ENCODE measurements around the gene MMP27. TPM values are rescaled to one million over a fixed set of nuclear protein-coding genes. Genes with fewer than 3 reads are reported as not detected.

Gene MMP27
- total RNA-seq, 2 donors from 2014 or later: not detected

- Histone ChIP-seq H3K4me1 (ENCODE audit: control insufficient read depth in 1 of 2, low read depth in 2 of 2) (no peaks in the 10 kb centered on the region), H3K27me3 (replicated peaks; ENCODE audit: insufficient read depth) (no peaks in the 10 kb centered on the region), H3K36me3 (no peaks in the 10 kb centered on the region), H3K9me3 (no peaks in the 10 kb centered on the region), H3K4me3 (no peak within 1 kb of the TSS), H3K27ac (no peak within 1 kb of the TSS)
- ATAC-seq (ENCODE audit: insufficient number of reproducible peaks, low FRiP score, low read depth) (no peak), DNase-seq (ENCODE audit: low spot score) (no peak)
- TF ChIP-seq CTCF (IDR thresholded peaks at IDR 0.05): no peak
Observed at GRCh38 chr11:102724904-102725500, 19.4 kb upstream of the MMP27 start, which contains the start of gene MMP8. Gene MMP8 (minus strand): TSS chr11:102724954. CDS start chr11:102724855, 99 bp downstream.

- no peak for TF ChIP-seq CTCF (IDR thresholded peaks at IDR 0.05)
- DNase-seq (ENCODE audit: low spot score) (no peak), ATAC-seq (ENCODE audit: insufficient number of reproducible peaks, low FRiP score, low read depth) (no peak)
- Histone ChIP-seq H3K27me3 (replicated peaks; ENCODE audit: insufficient read depth) (no peaks in the 10 kb centered on the region), H3K9me3 (no peaks in the 10 kb centered on the region), H3K27ac (no peak overlapping the region), H3K36me3 (no peaks in the 10 kb centered on the region), H3K4me3 (no peak overlapping the region), H3K4me1 (ENCODE audit: control insufficient read depth in 1 of 2, low read depth in 2 of 2) (no peaks in the 10 kb centered on the region)
Observed at GRCh38 chr11:102722821-102723220, 17.3 kb upstream of the MMP27 start.

- no peak for ATAC-seq (ENCODE audit: insufficient number of reproducible peaks, low FRiP score, low read depth)
- H3K27me3 ChIP-seq (replicated peaks; ENCODE audit: insufficient read depth): no peaks in the 10 kb centered on the region
- no peak for DNase-seq (ENCODE audit: low spot score)
- no peak overlapping the region for H3K4me3 ChIP-seq
- H3K4me1 ChIP-seq (ENCODE audit: control insufficient read depth in 1 of 2, low read depth in 2 of 2): no peaks in the 10 kb centered on the region
- no peaks in the 10 kb centered on the region for H3K36me3 ChIP-seq
- no peaks in the 10 kb centered on the region for H3K9me3 ChIP-seq
- no peak overlapping the region for H3K27ac ChIP-seq
- TF ChIP-seq CTCF (IDR thresholded peaks at IDR 0.05): no peak
Observed at GRCh38 chr11:102719620-102720277, 14.2 kb upstream of the MMP27 start.

- no peaks in the 10 kb centered on the region for H3K36me3 ChIP-seq
- no peaks in the 10 kb centered on the region for H3K27me3 ChIP-seq (replicated peaks; ENCODE audit: insufficient read depth)
- DNase-seq (ENCODE audit: low spot score): no peak
- TF ChIP-seq CTCF (IDR thresholded peaks at IDR 0.05): no peak
- H3K4me3 ChIP-seq: no peak overlapping the region
- H3K4me1 ChIP-seq (ENCODE audit: control insufficient read depth in 1 of 2, low read depth in 2 of 2): no peaks in the 10 kb centered on the region
- ATAC-seq (ENCODE audit: insufficient number of reproducible peaks, low FRiP score, low read depth): no peak
- no peaks in the 10 kb centered on the region for H3K9me3 ChIP-seq
- no peak overlapping the region for H3K27ac ChIP-seq
Observed at GRCh38 chr11:102717280-102717679, 11.7 kb upstream of the MMP27 start.

- ATAC-seq (ENCODE audit: insufficient number of reproducible peaks, low FRiP score, low read depth) (no peak), DNase-seq (ENCODE audit: low spot score) (no peak)
- Histone ChIP-seq H3K27ac (no peak overlapping the region), H3K4me3 (no peak overlapping the region), H3K9me3 (no peaks in the 10 kb centered on the region), H3K36me3 (no peaks in the 10 kb centered on the region), H3K27me3 (replicated peaks; ENCODE audit: insufficient read depth) (no peaks in the 10 kb centered on the region), H3K4me1 (ENCODE audit: control insufficient read depth in 1 of 2, low read depth in 2 of 2) (no peaks in the 10 kb centered on the region)
- no peak for TF ChIP-seq CTCF (IDR thresholded peaks at IDR 0.05)
Observed at GRCh38 chr11:102716527-102716926, 11.0 kb upstream of the MMP27 start.
